CD4-positive, alpha-beta T cell treated with Interleukin-6 at 100 ng/mL for 8 hours (primary cell): ENCODE data around the gene EEF1AKMT3.

Experiments
- DNase-seq: peaks from one replicate; pipeline ENCODE4 v3.0.0-alpha.2; 2020; ENCODE audit warnings: mixed read lengths, low spot score

Gene EEF1AKMT3

DNA sequence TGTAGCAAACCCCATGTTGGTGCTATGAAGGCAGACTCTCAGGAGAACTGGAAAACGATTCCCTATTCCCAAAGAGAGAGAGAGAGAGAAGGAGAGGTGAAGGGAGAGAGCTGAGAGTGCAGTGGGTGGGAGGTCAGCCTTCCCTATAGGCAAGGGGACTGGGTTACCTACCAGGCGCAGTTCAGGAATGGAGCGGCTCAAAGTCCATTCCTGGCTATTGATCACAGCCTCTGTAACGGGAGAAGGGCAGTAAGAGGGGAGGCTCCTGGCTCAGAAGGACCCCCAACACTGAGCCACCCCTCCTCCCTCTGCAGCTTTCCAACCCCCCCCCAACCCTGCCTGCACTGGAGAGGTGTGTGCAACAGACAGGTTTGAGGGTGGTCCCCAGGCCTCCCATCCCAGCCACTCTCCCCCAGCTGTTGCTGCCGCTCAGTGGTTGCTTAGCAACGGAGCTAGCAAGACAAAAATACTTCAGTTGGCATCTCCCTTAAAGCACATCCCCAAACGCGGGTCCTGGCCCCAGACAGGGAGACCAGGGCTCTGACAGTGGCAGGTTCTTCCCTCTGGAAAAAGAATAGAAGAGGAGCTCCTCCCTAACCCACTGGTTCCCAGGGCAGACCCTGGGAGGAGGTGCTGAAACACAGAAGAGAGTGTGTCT is 37.1 kb upstream of the EEF1AKMT3 start:
- DNase-seq, result no peak

DNA sequence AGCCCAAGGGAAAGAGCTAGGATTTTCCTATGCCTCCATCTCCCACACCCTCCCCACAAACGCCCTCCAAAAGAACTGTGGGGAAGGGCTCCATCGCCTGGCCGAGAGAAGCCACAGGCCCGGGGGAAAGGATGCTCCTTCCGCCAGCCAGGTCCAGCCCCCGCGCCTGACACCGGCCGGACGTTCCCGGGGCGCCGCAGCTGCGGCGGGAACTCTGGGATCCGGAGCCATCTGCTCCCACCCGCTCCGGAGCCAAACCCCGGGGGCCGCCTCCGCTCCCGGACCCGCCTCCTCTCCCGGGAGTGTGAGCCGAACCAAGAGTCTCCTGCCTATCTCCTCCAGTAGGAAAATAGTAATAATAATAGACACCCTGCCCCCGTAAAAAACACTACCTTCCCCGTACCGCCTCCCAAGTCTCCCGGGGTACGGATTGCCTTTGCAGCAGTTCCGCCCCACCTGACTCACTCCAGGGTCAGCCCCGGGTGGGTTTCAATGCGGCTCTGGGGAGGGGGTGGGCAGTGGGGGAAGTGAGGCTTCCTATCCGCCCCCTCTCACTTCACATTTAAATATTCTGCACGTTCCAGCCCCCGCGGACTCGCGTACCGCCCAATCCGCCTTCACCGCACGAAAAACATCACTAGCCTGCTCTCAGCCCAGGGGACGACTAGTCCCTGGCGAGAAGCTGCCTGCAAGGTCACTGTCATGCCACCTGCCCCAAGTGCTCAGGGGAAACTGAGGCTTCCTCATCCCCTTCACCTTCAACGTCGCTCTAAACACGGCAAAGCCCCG is 36.3 kb upstream of the EEF1AKMT3 start:
- no peak for DNase-seq

DNA sequence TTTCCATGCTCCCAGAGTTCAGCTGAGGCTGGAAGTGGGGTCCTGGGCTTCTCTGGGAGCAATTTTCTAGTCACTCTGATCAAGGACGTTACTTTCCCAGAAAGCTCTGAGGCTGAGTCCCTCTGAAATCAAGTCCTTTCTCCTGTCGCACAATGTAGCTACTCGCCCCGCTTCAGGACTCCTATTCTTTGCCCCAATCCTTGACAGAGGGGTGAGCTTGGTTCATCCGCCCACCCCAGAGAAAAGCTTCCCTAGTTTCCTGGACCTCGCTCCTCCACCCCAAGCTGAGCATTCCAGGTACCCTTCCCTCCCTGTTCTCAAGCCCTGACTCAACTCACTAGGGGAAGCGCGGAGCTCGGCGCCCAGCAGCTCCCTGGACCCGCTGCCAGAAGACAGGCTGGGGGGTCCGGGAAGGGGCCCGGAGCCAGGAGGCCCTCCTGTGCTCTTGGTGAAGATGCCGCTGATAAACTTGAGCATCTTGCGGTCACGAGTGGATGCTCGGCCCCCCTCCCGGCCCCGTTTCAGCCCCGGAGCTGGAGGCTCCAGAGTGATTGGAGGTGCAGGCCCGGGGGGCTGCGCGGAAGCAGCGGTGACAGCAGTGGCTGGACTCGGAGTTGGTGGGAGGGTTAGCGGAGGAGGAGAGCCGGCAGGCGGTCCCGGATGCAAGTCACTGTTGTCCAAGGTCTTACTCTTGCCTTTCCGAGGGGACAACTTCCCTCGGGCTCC is 35.5 kb upstream of the EEF1AKMT3 start:
- DNase-seq, result no peak

DNA sequence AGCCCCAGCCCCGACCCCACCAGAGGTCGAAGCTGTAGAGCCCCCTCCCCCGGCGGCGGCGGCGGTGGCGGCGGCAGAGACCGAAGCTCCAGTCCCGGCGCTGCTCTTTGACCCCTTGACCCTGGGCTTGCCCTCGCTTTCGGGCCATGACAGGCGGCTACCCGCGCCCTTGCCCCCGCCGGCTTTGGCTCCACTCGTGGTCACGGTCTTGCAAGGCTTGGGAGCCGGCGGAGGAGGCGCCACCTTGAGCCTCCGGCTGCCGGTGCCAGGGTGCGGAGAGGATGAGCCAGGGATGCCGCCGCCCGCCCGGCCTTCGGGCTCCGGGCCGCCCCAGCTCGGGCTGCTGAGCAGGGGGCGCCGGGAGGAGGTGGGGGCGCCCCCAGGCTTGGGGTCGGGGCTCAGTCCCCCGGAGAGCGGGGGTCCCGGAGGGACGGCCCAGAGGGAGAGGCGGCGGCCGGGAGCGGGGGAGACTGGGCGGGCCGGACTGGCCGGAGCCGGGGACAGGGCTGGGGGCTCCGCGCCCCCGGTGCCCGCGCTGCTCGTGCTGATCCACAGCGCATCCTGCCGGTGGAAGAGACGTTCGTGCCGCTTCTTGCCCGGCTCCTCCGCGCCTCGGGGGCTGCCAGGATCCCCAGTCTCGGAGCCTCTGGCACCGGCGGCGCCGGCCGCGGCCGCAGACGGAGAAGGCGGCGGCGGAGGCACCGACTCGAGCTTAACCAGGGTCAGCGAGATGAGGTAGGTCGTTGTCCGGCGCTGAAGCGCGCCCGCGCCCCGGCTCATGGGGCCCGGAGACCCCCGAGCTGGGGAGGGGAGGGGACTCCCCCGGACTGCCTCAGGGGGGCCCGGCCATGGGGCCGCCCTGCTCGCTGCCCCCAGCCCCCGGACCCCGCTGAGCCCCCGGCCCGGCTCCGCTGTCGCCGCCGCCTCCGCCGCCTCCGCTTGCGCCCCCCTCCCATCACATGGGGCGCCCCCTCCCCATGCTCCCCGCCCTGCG is 34.6 kb upstream of the EEF1AKMT3 start:
- no peak for DNase-seq

DNA sequence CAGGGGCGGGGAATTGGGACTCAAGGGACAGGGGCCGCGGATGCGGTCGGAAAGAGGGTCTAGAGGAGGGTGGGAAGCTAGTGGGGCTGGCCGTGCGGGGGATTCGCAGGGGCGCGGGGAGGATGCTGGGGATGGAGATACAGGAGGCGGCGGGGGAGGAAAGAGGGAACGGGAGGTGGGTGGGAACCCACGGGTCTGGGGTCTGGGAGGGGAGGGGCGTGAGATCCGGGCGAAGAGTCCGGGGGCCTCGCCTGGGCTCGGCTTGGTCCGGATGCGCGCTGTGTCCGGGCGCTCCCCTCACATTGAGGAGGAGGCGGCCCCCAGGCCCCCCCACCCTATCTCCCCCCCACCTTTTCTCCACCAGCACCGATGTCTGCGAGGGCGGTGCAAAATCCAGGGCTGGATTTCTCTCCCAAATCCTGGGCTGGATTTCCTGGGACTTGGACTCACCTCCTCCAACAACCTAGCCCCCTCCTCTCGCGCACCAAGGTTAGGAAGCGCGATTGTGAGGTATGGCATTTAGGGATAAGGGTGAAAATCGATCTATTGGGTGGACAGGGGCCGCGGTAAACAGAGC is 33.7 kb upstream of the EEF1AKMT3 start, which contains the start of gene AGAP2:
Gene AGAP2 (minus strand): TSS at position 82 of the 577 bp plus-strand sequence. CDS start 496 bp downstream, outside the sequence.
- DNase-seq, result no peak

DNA sequence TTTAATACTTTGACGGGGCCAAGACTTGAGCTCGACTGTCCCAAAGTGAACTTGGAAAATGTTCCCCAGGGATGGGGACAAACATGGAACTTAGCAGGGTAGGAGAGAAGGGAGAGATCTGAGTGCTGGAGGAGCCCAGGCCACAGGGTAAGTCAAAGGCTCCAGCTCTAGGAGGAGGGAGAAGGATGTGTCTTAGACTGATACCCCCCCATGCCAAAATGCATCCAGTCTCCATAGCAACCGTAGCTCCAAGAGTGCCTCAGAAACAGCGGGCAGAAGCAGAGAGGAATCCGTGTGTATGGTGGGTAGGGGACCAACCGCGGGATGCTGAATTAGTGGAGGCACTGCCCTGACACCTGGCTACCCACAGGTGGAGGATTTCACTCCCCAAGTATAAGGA is 33.0 kb upstream of the EEF1AKMT3 start:
- no peak for DNase-seq

DNA sequence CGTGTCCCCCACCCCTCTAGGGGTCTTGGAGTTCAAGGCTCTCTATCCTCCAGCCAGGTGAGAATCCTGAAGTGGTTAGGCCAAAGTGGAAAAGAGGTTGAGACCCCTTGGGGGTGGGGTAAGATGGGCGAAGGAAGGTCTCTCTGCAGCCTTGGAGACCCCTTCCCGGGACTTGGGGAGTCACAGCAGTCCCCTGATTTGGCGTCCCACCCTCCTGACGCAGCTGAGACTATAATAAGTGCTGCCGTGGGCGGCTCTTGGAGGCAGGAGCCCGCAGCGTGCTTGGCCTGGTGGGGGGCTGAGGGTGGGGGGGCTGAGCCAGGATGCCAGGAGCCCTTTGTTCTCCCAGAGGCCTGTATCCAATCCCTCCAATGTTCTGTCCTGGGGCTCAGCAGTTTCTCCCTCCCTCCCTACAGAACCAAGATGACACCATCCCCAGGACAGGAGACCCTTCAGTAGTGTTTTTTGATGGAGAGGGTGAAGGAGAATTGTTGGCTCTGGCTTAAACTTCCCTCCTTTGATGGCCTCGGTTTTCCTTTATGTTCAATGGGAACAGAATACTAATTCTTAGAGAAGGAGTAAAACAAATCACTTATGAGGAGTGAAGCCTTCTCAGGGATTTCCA is 32.4 kb upstream of the EEF1AKMT3 start:
- DNase-seq, result no peak

DNA sequence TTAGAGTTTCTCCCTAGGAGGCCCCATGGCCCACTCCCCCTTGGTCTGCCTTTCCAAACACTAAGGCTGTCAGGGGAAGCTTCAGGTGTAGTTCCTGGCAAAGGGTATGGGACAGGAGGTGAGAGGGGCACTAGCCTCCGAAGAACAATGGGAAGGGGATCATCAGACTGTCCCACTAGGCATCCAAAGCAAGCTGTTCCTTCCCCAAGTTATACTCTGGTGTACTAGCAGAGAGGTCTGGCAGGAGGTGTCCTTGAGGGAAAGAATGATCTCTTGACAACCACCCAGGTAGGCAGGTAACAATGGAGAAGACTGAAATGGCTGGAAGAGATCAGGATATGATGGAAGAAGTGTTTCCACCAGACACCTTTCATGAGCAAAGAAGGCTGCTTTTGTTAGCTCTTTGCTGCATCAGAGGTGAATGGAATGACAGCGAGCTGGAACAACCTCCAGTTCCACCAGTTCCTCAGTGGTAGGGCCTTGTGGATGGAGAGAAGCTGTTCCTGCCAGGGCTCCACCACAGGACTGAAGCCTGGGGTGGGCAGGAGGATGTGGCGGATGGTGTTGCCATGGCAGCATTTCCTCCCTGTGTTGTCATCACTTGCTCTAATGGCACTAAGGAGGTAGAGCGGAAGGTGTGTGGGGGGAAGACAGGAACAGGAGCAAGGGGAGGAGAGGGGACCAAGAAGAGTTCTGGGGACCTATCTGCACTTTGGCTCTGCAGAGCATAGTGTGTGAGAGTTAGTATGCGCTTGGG is 31.6 kb upstream of the EEF1AKMT3 start:
- DNase-seq, result peak; percentile 89

DNA sequence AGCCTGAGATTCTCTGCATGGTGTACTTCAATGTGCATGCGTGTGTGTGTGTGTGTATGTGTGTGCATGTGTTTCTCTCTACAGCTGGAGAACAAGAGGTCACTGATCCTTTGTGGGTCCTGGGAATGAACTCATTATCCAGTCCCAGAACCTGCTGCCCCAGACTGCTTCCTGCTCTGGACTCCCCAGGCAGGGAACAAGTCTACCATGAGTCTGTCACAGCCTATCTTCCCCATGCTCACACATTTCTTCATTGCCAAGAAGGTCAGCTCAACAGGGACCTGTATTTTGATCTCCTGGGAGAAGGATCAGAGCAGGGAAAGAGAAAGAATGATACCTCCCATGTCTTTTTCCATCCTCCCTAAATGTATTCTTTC is 31.0 kb upstream of the EEF1AKMT3 start:
- DNase-seq, result no peak

DNA sequence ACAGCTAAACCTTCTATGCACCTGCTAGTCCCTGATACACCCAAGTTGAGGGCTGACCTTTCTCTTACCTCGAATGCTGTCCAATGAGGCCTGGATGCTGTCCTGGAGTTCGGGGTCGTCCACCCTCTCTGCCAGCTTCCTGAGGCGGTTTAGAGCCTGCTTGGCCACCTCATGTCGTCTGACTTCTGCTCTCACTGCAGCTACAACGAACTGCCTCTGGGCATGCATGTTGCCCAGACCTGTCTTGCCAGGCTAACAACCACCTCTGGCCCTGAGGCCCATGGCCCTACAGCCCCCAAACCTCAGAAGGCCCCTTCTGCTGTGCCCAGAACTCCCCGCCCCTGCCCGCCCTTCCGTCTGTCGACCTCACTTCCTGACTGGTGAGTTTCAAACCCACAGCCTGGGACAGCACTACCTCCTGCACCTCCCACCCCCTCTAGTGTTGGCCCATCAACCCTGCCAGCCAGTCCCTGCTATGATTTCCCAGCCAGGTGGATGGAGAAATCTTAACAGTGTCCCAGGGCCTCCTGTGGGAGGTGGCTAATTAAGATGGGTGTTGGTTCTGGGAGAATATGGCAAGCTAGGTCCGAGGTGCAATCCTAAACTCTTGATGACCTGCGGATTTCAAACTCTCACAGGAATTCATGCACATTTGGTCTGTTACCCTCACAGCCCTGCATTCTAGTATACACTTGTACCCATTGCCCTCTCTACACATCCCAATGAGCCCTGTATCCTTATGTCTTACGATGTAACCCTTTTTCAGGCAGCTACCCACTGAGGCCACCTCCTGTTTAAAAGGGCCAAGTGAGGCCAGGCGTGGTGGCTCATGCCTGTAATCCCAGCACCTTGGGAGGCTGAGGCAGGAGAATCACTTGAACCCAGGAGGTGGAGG is 30.3 kb upstream of the EEF1AKMT3 start:
- peak; percentile 88 for DNase-seq

DNA sequence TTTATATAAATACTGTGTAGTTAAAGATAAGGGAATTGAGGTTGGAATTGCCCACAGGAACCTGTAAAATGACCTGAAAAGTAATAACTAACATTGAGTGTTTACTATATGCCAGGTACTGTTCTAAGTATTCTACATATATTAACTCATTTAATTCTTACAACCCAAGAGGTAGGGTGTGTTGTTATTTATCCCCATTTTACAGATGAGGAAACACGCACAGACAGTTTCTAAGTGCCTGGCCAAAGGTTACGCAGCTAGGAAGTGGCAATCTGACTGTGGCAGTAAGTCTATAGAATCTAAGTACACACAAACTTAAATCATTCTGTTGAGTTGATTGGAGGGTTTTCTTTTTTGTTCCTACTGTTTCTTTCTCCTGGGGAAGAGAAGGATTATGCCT is 28.6 kb upstream of the EEF1AKMT3 start:
- DNase-seq, result no peak

DNA sequence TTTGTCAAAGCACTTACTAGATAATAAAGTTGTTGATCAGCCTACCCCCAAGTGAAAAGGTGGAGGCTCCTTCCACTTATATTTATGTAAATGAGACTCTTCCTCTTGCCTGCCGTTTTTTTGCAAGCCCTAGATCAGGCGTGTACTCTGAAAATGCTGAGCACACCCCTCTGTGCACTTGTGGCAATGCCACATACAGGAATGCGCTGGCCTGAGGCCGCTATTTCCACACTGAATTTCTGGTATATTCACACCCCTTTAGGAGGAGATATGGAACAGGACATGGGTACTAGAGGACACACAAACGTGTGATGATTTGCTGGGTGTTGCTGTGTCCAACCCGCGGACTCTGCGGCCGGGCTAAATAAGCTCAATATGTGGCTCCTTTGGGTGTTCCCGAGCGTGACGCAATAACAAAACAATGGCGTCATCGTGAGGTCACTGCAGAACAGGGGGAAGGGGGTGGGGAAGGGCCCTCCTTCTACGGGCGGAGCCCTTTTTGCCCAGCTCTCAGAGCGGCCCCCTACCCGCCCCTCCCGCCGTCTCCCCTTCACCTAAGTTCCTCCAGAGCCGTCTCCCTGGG is 28.1 kb upstream of the EEF1AKMT3 start:
- DNase-seq, result no peak

DNA sequence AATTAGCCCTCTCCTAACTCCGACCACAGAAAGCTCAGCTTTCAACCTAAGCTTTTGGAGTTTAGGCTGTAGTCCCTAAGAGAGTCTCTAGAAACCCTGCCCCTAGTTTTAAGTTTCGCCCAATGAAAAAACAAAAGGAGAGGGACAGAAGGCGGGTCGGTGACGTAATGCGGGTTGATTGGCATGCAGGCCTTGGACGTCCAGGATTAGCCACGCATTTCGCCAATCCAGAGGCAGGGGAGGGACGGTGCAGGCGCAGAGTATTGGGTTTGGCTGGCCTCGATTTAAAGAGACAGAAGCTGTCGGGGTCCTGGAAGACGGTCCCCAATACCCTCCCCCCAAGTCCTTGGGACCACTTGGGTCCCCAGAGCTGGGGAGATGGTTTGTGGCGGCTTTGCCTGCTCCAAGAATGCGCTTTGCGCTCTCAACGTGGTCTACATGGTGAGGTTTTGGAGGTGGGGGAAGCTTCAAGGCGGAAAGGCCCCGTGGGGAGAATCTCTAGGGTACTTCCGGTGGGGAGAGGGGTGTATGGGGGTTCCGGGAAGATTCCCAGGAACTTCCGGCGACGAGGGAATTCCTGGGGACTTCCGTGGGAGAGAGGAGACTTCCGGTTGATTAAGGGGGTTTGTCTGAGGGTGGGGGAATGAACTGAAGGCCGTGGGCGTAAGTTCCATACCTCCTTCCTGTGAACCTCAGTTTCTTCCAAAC is 27.5 kb upstream of the EEF1AKMT3 start, which contains the start of gene TSPAN31:
Gene TSPAN31 (plus strand): TSS at position 263 of the 708 bp plus-strand sequence. CDS start 116 bp downstream, at position 379.
- peak; percentile 95 for DNase-seq

DNA sequence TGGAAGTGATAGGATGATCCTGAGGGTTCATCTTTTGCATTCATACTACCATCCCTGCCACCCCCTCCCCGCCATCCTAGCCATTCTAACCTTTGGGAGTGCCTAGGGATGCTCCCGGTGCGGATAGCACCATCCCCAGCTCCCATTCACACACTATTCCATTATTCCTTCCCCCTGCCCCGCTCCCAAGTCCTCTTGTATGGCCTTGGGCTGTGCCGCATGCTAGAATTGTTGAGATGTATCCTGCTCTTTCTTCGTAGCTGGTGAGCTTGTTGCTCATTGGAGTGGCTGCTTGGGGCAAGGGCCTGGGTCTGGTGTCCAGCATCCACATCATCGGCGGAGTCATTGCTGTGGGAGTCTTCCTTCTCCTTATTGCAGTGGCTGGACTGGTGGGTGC is 26.9 kb upstream of the EEF1AKMT3 start:
- DNase-seq, result no peak

DNA sequence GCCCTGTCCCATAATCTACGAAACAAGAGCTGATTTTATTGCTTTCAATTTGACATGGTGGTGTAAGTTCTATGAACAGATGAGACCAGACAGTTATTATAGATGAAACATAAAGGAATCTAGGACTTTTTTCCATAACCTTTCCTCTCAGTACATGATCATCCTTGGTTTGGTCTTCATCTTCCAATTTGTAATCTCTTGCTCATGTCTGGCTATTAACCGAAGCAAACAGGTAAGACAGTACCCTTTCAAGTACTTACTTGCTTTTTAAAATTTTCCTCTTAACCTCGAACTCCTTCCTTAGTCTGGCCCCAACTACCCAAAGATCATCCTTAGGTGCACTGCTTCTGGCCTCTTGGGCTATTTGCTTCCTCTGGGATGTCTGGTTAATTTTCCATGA is 26.4 kb upstream of the EEF1AKMT3 start:
- DNase-seq, result no peak

DNA sequence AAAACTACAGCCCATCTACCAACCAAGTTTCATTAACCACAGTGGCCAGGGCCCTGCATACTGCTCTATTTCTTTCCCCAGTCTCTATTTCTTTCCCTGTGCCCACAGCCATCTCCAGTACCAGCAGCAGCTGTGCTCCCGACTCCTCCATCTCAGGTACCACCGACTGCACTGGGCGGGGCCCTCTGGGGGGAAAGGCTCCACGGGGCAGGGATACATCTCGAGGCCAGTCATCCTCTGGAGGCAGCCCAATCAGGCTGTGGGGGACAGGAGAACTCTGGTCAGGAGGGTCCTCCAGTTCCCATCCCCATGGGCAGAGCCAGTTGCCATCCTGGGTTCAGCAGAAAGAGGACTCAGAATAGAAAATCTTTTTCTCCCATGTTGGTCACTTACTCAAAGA is 23.4 kb upstream of the EEF1AKMT3 start:
- no peak for DNase-seq

DNA sequence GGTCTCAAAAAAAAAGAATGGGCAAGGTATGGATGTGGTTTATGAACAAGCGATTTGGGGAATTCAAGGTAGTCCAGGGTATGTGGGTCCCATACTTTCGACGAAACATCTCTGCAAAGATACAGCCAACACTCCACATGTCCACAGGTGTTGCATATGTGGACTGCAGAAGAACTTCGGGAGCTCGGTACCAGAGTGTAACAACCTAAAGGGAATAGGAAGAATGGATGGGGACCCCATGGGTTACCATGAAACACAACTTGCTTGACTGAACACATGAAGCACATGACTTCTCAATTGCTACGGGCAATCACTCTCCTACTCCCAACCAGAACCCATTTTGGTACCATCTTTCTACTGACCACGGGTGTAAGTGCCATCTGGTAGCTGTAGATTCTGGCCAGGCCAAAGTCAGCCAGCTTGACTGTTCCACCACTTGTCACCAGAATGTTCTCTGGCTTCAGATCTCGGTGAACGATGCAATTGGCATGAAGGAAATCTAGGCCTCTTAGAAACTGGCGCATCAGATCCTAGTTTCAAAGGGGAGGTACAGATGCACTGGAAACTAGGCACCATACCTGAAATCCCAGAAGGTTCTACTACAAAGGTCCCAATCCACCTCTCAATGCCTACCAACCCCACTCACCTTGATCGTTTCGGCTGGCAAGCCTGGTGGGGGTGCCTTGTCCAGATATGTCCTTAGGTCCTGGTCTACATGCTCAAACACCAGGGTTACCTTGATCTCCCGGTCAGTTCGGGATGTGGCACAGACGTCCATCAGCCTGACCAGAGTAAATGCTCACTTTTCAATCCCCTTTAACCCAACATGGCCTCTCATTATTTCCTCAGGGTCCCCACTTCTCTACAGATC is 21.6 kb upstream of the EEF1AKMT3 start:
- no peak for DNase-seq
